Skeletal muscle satellite cell (primary cell): Measurements from ENCODE around the gene LMX1A.

Experiments
- H3K27me3 ChIP-seq: 2 replicates; pipeline ENCODE4 v1.7.0; 2013; ENCODE audit warnings: low read length; ENCODE audit not compliant: control insufficient read depth, insufficient read depth
- H3K36me3 ChIP-seq: 2 replicates; pipeline ENCODE4 v1.7.0; 2013; ENCODE audit warnings: mild to moderate bottlenecking, control low read depth, low read length; ENCODE audit not compliant: insufficient read depth
- H3K4me1 ChIP-seq: 2 replicates; pipeline ENCODE4 v1.7.0; 2013; ENCODE audit warnings: low read length; ENCODE audit not compliant: control insufficient read depth, insufficient read depth
- H3K4me2 ChIP-seq: 2 replicates; pipeline ENCODE4 v1.7.0; 2013; ENCODE audit warnings: mild to moderate bottlenecking, low read length
- H3K4me3 ChIP-seq: 2 replicates; pipeline ENCODE4 v1.7.0; 2013; ENCODE audit warnings: low read length
- H3K9ac ChIP-seq: 2 replicates; pipeline ENCODE4 v1.7.0; 2013; ENCODE audit warnings: mild to moderate bottlenecking, low read depth, low read length, moderate library complexity
- H3K9me3 ChIP-seq: replicated peaks from 2 replicates; pipeline ENCODE4 v1.7.0; 2013; ENCODE audit warnings: mild to moderate bottlenecking, control low read depth, low read length

LMX1A gene

DNA sequence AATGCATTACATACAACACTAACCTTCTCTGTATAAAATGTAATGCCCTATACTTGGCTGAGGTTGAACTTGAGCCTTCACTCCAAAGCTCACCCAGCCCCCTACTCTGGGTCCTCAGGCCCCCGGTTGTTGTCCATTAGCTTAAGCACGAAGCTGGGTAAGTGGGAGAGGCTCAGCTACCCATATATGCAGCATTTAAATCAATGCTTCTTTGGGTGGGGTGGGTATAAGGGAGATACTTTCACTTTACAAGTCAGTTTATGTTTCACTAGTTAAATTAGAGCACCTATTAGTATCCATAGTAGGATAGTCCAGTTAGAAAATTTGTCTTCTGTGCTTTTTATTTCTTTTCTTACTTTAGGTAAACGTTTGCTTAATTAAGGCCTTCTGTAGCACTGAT, 151.4 kb downstream of the LMX1A start:
- no peaks in the 10 kb centered on the region for H3K27me3 ChIP-seq
- H3K36me3 ChIP-seq = no peaks in the 10 kb centered on the region
- no peaks in the 10 kb centered on the region for H3K4me1 ChIP-seq
- no peaks in the 10 kb centered on the region for H3K9me3 ChIP-seq
- no peak overlapping the region for H3K4me3 ChIP-seq
- no peak overlapping the region for H3K9ac ChIP-seq
- H3K4me2 ChIP-seq = no peak overlapping the region

DNA sequence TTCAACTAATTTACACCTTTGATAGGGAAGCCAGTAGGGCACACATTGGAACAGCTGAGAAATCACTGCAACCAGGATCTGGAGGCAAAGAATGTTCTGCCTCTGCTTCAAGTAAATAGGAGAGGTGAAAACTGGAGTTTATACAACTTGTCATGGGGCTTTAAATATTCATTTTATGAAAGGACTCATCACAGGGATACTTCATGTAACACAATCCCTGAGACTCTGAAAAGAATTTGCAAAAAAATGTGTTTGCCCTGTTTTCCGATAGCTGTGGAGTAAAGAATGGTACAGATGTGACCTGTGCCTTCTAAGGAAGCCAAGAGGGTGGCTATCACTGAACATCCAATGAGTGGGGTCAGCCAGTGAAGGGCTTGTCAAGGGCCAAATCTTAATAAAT, 152.0 kb downstream of the LMX1A start:
- no peaks in the 10 kb centered on the region for H3K4me1 ChIP-seq
- H3K36me3 ChIP-seq = no peaks in the 10 kb centered on the region
- H3K27me3 ChIP-seq = no peaks in the 10 kb centered on the region
- H3K4me3 ChIP-seq = no peak overlapping the region
- H3K9ac ChIP-seq = no peak overlapping the region
- H3K9me3 ChIP-seq = no peaks in the 10 kb centered on the region
- no peak overlapping the region for H3K4me2 ChIP-seq

DNA sequence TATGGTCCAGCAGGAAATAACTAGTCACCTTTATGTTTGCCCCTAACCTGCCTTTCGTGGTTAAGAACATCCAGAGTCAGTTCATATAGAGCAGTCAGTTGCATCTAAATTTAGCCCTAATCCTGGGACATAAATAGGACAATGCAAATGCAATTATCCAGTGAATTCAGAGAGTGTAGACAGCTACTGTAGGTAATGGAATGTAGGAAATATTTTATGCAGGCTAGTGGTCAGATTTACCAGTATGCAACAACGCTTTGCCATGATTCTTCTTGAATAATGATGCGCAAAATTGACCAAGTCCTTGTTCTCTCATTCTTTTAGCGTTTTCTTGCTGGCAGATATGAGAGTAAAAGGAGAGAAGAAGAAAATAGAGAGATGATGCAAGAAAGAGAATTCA, 165.4 kb downstream of the LMX1A start:
- H3K9ac ChIP-seq = no peak overlapping the region
- H3K27me3 ChIP-seq = no peaks in the 10 kb centered on the region
- H3K4me3 ChIP-seq = no peak overlapping the region
- H3K36me3 ChIP-seq = no peaks in the 10 kb centered on the region
- H3K9me3 ChIP-seq = no peaks in the 10 kb centered on the region
- no peak overlapping the region for H3K4me2 ChIP-seq
- no peaks in the 10 kb centered on the region for H3K4me1 ChIP-seq

GRCh38 chr1:165189913-165190312, 166.6 kb downstream of the LMX1A start:
- no peaks in the 10 kb centered on the region for H3K9me3 ChIP-seq
- no peaks in the 10 kb centered on the region for H3K4me1 ChIP-seq
- no peak overlapping the region for H3K4me3 ChIP-seq
- no peaks in the 10 kb centered on the region for H3K36me3 ChIP-seq
- no peaks in the 10 kb centered on the region for H3K27me3 ChIP-seq
- H3K4me2 ChIP-seq = no peak overlapping the region
- H3K9ac ChIP-seq = no peak overlapping the region

DNA sequence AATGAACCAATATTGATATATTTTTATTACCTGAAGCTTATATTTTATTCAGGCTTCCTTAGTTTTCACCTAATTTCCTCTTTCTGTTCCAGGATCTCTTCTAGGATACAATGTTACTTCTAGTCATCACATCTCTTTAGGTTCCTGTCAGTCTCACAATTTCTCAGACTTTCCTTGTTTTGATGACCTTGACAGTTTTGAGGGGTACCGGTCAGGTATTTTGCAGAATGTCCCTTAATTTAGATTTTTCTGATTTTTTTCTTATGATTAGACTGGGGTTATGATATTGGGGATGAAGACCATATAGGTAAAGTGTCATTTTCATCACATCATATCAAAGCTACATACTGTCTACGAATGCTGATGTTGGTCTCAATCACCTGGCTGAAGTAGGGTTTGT, 167.5 kb downstream of the LMX1A start:
- no peak overlapping the region for H3K4me2 ChIP-seq

GRCh38 chr1:165187031-165188009, 169.2 kb downstream of the LMX1A start:
- Histone ChIP-seq H3K36me3 (no peaks in the 10 kb centered on the region), H3K4me2 (no peak overlapping the region), H3K9ac (no peak overlapping the region), H3K27me3 (no peaks in the 10 kb centered on the region), H3K9me3 (no peaks in the 10 kb centered on the region), H3K4me3 (no peak overlapping the region), H3K4me1 (no peaks in the 10 kb centered on the region)

More for the DNA sequence above, 167.5 kb downstream of the LMX1A start:
- H3K9ac ChIP-seq = no peak overlapping the region
- no peak overlapping the region for H3K4me3 ChIP-seq
- H3K27me3 ChIP-seq = no peaks in the 10 kb centered on the region
- H3K9me3 ChIP-seq = no peaks in the 10 kb centered on the region
- H3K36me3 ChIP-seq = no peaks in the 10 kb centered on the region
- H3K4me1 ChIP-seq = no peaks in the 10 kb centered on the region

DNA sequence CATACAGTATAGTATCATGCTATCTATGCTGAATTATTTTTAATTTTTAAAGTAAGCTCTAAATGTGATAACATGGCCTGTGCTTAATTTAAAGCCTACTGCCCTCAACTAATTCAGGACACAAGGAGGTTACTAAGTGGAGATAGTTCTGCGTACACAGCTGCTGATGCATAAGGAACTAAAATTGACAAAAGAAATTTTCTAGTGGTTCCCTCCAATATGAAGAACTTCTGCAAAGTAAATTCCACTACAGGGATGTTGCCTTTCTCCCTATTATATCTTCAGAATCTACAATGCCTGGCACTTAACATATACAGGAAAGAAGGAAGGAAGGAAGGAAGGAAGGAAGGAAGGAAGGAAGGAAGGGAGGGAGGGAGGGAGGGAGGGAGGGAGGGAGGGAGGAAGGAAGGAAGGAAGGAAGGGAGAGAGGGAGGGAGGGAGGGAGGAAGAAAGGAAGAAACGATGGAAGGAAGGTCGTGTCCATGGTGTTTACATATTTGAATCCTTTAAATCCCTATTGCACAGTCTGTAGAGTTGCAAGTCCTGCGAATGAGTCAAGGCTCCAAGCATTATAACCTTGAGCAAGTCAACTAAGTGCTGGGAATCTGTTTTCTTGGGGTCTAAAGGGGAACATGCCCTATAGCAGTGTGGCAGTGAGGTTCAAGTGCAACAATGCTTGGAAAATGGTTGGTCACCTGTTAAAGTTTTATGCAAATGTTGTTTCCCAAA, 171.2 kb downstream of the LMX1A start:
- H3K4me1 ChIP-seq = no peaks in the 10 kb centered on the region
- H3K9ac ChIP-seq = no peak overlapping the region
- H3K27me3 ChIP-seq = no peaks in the 10 kb centered on the region
- no peak overlapping the region for H3K4me3 ChIP-seq
- H3K4me2 ChIP-seq = no peak overlapping the region
- no peaks in the 10 kb centered on the region for H3K9me3 ChIP-seq
- H3K36me3 ChIP-seq = no peaks in the 10 kb centered on the region

DNA sequence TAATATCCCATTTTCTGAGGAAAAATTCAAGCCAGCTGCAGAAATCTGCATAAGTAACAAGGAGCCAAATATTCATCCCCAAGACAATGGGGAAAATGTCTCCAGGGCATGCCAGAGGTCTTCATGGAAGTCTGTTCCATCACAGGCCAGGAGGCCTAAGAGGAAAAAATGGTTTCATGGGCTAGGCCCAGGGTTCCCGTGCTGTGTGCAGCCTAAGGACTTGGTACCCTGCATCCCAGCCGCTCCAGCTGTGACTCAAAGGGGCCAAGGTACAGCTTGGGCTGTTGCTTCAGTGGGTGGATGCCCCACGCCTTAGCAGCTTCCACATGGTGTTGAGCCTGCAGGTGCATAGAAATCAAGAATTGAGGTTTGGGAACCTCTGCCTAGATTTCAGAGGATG, 173.5 kb downstream of the LMX1A start:
- Histone ChIP-seq H3K4me3 (no peak overlapping the region), H3K4me1 (no peaks in the 10 kb centered on the region), H3K9me3 (no peaks in the 10 kb centered on the region), H3K36me3 (no peaks in the 10 kb centered on the region), H3K27me3 (no peaks in the 10 kb centered on the region), H3K9ac (no peak overlapping the region), H3K4me2 (no peak overlapping the region)

DNA sequence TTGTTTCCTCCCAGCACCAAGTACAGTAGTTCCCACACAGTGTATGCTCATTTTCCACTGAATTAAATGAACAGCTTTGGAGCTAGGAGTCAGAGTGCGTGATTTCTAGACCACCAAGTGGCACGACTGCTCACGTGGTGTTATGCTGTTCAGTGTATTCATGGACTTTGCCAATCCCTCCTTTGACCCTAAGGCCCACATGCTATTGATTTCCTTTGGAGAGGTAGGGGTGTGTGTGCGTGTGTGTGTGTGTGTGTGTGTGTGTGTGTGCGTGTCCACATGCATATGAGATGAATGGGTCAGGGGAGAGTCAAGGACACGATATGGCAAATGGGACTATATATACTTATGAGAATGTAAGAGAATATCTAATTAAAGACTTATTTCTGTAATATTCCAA, 177.2 kb downstream of the LMX1A start:
- no peaks in the 10 kb centered on the region for H3K9me3 ChIP-seq
- H3K9ac ChIP-seq = no peak overlapping the region
- no peak overlapping the region for H3K4me3 ChIP-seq
- H3K4me1 ChIP-seq = no peaks in the 10 kb centered on the region
- no peaks in the 10 kb centered on the region for H3K36me3 ChIP-seq
- H3K27me3 ChIP-seq = no peaks in the 10 kb centered on the region
- no peak overlapping the region for H3K4me2 ChIP-seq

- Histone ChIP-seq H3K4me2 (no peak overlapping the region), H3K4me1 (no peaks in the 10 kb centered on the region), H3K4me3 (no peak overlapping the region), H3K36me3 (no peaks in the 10 kb centered on the region), H3K9ac (no peak overlapping the region), H3K9me3 (no peaks in the 10 kb centered on the region), H3K27me3 (no peaks in the 10 kb centered on the region)
These were observed 182.0 kb downstream of the LMX1A start for GRCh38 chr1:165174491-165174890.

DNA sequence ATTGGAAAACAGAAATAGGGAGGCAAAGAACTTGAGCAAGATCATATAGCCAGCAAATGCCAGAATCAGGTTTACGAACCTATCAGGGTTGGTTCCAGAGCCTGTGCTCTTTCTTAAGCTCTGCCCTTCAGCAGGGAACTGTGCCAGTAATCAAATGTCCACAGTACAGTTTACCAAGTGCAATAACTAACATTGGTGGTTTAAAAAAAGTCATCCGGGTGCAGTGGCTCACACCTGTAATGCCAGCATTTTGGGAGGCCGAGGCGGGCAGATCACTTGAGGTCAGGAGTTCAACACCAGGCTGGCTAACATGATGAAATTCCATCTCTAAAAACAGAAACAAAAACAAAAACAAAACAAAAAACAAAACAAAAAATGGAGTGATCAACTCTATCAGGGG, 182.7 kb downstream of the LMX1A start:
- Histone ChIP-seq H3K4me2 (no peak overlapping the region), H3K9ac (no peak overlapping the region), H3K36me3 (no peaks in the 10 kb centered on the region), H3K4me1 (no peaks in the 10 kb centered on the region), H3K4me3 (no peak overlapping the region), H3K27me3 (no peaks in the 10 kb centered on the region), H3K9me3 (no peaks in the 10 kb centered on the region)
